ENCODE measurements around the gene C11orf21.

The C11orf21 gene

DNA sequence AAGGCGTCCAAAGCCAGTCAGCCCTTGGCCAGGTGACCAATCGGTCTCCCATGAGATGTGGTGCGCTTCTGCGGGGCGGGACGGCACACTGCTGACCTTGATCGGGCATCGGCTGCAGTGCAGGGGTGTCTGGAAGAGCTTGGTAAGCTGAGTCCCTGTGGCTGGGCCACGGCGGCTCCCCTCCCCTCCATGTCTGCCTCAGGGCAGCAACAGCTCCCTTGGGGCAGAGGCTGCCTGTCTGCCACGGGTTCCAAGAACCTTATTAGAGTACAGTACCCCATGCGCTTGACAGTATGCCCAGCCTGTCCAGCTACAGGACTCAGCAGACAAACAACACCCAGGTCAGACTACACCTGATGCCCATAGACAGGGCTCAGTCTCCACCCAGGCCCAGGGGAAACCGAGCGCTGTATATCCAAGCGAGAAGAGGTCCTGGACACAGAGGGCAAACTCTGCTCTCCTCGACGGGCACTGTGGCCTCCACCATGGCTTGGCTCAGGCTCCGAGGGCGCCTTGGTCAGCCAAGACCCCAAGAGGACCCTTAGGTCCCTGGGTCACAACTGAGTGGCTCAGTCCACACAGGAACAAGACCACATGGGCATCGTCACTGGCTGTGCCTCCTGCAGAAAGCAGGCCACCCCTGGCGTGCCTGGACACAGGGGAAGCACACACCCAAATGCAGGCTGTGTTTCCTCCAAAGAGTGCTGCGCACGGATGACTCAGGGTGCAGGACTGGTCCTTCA lies 19.0 kb upstream of the C11orf21 start:
- no peak for DNase-seq

DNA sequence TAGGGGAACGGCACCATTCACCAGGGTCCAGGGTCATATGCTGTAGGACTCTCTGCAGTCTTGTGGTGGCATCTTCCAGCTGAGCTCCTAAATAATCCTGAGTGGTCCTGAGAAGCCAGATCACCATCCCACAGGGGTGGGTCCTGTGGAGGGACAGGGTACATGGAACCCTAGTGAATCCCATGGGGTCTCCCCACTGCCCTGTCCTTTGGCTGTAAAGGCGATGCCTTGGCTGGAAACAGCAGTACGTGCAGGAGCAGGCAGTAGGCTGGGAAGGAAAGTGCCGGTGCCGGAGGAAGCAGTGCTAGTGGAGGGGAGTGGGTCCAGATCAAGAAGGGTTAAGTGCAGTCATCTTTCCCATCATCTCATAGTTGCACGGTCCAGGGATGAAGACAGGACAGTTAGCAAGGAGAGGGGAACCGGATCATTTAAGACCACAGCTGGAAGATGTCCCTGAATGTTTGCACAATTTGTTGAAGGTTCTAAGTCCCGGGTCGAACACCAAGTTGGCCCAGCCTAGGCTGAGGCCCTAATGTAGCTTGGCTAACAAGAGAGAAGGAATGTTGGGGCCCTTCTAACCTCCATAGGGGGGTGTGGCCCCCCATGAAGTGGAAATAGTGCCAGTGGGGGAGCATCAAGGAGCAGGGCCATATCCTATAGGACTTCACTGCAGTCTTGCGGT lies 18.2 kb upstream of the C11orf21 start:
- no peak for DNase-seq

GRCh38 chr11:2318707-2319106 lies 17.0 kb upstream of the C11orf21 start:
- DNase-seq, result no peak

GRCh38 chr11:2318123-2318522 lies 16.4 kb upstream of the C11orf21 start:
- no peak for DNase-seq

GRCh38 chr11:2317354-2318050 lies 15.8 kb upstream of the C11orf21 start:
- DNase-seq, result no peak

- DNase-seq, result no peak
Observed at GRCh38 chr11:2316963-2317244, 15.2 kb upstream of the C11orf21 start.

- no peak for DNase-seq
Observed at GRCh38 chr11:2316169-2316962, 14.6 kb upstream of the C11orf21 start.

DNA sequence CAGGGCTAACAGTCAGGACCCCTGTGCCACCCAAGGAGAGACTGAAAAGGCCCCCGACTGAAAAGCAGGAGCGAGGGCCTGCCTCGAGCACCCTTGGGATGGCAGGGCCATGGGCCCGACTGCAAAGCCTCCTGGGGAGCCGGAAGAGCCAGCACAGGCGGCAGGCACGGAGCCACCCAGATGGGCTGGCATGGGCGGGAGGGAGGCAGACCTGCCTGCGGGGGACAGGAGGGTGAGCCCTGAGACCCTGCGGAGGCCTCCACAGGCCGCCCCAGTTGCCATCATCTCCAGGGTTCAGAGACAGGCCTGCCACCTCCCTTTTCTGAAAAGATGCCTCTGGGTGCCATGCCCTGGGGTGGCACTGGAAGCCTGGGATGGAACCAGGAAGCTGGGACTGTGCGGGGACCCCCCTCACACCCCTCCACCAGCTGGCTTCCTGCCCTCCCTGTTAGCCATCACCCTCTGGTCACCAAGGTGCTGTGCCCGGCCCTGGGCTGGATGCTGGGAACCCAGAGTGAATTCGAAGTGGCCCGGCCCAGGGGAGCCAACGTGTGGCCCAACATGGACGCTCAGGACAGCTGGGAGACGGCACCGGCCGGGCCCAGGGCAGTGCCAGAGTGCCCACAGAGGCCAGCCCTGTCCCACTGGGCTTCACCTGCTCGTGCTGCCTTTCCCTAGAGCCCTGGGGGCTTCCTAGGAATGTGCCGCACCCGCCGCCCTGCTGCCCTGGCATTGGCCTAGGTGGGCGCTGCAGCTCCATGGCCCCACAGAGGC lies 13.9 kb upstream of the C11orf21 start:
- no peak for DNase-seq

GRCh38 chr11:2314525-2315394 lies 13.0 kb upstream of the C11orf21 start:
- no peak for DNase-seq

- no peak for DNase-seq
Observed at GRCh38 chr11:2314136-2314524, 12.4 kb upstream of the C11orf21 start.

DNA sequence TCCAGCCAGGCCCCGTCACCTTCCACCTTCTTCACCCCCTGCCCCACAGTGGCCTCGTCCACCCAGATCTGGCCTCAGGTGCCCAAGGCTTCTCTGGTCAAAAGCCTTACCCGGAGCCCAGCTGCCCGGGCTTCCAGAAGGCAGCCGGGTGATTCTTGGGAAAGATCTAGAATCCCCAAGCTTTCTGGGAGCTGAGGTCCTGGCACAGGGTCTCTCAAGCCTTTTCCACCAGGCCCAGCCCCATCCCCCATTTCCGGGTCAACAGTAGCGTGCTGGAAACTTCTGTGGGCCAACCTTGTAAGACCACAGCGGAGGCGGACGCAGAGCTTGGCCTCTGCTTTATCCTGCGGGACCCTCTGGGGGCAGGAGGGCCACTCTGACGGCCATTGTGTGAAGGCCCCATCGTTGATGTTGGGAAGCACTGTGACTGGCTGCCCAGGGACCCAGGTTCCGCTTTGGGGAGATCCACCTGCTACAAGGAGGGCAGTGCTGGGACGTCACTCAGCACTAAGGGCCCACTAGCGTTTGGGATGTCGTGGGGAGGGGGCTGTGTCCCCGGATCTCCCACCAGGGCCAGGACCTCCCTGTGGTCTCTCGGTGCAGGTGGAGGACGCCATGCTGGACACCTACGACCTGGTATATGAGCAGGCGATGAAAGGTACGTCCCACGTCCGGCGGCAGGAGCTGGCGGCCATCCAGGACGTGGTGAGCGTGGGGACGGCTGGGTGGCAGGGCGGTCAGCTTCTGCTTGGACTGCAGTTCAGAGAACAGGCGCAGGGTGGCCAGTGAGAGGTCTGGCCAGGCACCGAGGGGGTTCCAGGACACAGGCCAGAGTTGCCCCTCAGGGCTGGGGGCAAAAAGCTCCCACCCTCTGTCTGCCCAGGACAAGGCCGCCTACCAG lies 11.6 kb upstream of the C11orf21 start:
- DNase-seq, result no peak

GRCh38 chr11:2312232-2313042 lies 10.7 kb upstream of the C11orf21 start:
- no peak for DNase-seq

DNA sequence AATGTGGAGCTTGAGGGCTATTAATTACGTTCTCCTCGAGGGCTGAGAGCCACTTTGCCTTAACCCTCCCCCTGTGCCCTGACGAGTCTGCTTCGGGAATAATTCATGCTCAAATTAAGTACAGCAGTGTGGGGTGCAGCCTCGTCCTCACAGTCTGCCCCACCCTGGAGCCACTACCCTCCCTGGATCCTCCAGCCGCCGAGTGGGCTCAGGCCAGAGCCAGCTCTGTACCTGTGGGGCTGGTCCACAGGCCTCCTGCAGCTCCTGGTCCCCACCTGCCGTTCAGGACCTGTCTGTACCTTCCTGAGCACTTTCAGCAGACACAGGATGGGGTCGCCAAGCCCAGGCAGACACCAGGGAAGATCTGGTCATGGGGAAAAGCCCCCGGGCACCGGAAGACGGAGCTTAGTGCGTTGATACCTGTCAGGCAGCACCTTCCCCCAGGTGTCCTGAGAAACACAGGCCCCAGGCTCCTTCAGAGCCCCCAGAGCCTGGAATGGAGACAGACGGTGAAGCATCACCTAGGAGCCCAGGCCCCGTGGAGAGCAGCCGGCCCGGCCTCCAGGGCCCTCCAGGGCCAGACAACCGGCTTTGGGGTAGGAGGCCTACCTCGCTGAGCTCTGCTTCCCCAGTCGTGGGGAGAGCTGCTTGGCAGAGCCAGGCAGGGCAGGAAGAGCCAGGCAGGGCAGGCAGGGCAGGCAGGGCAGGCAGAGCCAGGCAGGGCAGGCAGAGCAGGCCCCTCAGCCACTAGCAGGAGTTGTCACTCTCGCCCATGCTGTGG lies 9.8 kb upstream of the C11orf21 start:
- no peak for DNase-seq

GRCh38 chr11:2310786-2311352 lies 9.2 kb upstream of the C11orf21 start:
- DNase-seq, result no peak

DNA sequence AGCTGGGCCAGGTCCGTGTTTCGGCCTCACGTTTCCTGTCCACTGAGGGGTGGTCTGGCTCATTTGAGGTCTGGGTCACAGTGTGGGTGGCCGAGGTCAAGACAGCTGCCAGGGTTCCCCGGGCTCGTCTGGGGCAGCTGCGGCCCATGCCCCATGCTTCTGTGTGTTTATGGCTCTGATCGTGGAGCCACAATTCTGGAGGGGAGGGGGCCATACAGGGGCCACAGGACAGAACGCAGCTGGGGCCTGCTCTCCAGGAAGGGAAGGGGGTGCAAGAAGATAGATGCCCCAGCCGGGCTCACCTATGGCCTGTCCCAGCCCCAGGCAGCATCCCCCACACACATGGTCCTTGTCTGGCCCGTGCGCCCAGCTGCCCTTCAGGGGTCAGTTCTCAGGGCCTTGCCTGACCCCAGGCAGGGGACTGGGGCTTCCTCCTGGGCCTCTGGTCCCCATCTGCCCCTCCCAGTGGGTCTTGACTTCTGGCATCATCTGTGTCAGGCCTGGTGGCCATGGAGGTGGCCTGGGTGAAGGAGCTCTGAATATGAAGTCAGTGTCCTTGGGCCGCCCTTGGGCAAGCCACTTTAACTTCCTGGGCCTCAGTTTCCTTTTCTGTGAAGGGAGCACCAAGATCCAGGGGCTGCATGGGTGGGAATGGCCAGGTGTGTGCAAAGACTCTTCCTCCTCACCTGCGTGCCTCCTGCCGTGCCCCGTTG lies 8.5 kb upstream of the C11orf21 start:
- no peak for DNase-seq

GRCh38 chr11:2309251-2310072 lies 7.7 kb upstream of the C11orf21 start:
- no peak for DNase-seq

DNA sequence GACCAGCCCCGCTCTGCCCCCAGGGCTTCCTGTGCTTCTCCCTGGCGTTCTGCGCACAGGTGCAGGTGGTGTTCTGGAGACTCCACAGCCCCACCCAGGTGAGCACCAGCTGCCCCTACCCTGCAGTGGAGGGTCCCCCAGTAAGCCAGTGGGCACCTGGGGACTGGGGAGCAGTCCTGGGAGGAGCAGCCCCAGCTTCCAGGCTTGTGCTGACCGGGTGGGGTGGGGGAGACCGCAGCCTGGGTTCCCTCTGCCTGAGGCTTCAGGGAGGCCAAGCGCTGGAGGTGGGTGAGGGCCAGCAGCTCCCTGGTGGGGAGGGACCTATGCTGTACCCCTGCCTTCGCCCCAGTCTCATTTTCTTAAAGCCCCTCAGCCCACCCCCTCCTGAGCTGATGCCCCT lies 7.0 kb upstream of the C11orf21 start:
- DNase-seq, result no peak
